Activated naive CD4-positive, alpha-beta T cell treated with anti-CD3 and anti-CD28 coated beads, Interleukin-2, amount 50 U/mL, for 72 hours (primary cell): ENCODE results near the gene XRCC3. TPM values are rescaled to one million over a fixed set of nuclear protein-coding genes. Genes with fewer than 3 reads are reported as not detected.

ENCODE experiments used
- ATAC-seq, 2 donors: fragments of 150-1000 bp; cut with Tn5 transposase; 2 replicates each; pipeline ENCODE4 v1.10.0; 2021; ENCODE audit warnings: mild to moderate bottlenecking in 2 of 2, moderate library complexity in 2 of 2
- DNase-seq, 2 donors: peaks; one replicate each; pipeline ENCODE4 v3.0.0; 2021 to 2022; ENCODE audit warnings: low spot score in 2 of 2
- H3K27ac Mint-ChIP-seq, 2 donors: one replicate each; pipeline ENCODE4 v1.8.0; 2022; ENCODE audit warnings: mild to moderate bottlenecking in 2 of 2, mixed read lengths in 2 of 2
- H3K36me3 Mint-ChIP-seq, 2 donors: one replicate each; pipeline ENCODE4 v1.8.0; 2022; ENCODE audit warnings: mixed read lengths in 2 of 2
- H3K9me3 Mint-ChIP-seq, 2 donors: one replicate each; pipeline ENCODE4 v1.8.0; 2022; ENCODE audit warnings: mixed read lengths in 2 of 2
- total RNA-seq, 2 donors: library from RNA; stranded (reverse); gene quantifications; one replicate each; pipeline ENCODE4 v1.2.3, GENCODE V29; 2022

The XRCC3 gene
- total RNA-seq, 2 donors from 2014 or later = 45.8 to 46.4 TPM

- no peak for DNase-seq
- Mint-ChIP-seq H3K27ac (peak overlapping the region; percentile 50 to 65), H3K36me3 (no peaks in the 10 kb centered on the region), H3K9me3 (no peaks in the 10 kb centered on the region)
- no peak for ATAC-seq
Measured at GRCh38 chr14:103704708-103705107, 10.5 kb downstream of the XRCC3 start.

DNA sequence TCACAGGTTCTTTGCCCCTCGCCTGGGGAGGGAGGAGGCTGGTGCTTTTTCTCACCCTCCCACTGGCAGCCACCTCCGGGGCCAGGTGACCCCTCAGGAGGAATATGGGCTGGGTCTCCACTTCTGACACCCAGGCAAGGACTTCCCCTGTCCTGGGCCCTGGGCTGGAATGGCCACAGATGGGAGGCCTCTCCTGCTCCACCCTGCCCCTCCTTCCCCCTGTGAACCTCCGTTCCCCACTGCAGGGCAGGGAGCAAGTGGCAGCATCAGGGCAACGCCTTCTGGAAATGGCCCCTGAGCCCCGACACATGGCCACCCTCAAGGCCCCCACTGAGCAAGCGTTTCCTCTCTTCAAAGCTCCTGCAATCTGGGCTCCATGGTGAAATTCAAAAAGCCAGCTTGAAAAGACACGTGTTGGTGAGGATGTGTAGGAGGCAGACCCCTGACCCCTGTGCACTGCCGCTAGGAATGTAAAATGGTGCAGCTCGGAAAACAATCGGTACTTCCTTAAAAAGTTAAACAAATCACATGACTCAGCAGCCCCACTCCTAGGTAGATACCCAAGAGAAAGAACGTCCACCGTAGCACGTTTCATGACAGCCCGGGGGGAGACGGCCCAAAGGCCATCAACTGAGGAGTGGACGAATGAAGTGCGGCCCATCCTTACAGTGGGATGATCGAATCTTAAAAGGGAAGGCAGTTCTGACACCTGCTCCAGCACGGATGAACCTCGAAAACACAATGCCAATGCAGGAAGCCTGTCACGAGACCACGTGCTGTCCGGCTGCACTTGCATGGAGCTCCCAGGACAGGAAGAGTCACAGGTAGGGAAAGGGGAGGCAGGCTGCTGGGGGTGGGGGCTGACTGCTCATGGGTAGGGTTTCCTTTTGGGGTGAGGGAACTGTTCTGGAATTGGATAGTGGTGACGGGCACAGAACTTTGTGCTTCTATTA, 11.5 kb downstream of the XRCC3 start:
- DNase-seq = no peak
- Mint-ChIP-seq H3K36me3 (no peaks in the 10 kb centered on the region), H3K9me3 (no peaks in the 10 kb centered on the region), H3K27ac (peak overlapping the region; percentile 64 to 73)
- ATAC-seq = no peak

GRCh38 chr14:103702497-103703432, 12.5 kb downstream of the XRCC3 start:
- Mint-ChIP-seq H3K36me3 (no peaks in the 10 kb centered on the region), H3K27ac (peak overlapping the region; percentile 64 to 73), H3K9me3 (no peaks in the 10 kb centered on the region)
- no peak for ATAC-seq
- no peak for DNase-seq

DNA sequence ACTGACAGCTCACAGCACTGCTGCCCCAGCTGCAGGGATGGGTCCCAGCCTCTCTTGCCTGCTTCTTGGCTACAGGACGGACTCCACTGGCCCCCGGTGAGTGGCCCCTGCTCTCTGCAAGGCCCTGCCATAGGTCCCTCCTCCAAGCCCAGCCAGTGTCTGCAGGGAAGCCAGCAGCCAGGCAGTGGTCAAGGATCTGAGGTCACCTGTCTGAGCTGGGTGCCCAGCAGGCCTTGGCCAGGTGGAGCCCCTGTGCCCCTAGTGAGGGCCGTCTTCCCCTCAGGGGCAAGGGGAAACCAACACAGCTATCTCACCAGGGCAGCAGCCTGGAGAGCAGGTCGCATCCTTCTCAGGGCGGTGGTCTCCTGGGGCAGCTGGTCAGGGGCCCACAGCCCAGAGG, 13.2 kb downstream of the XRCC3 start:
- ATAC-seq (no peak), DNase-seq (no peak)
- Mint-ChIP-seq H3K27ac (peak overlapping the region in 1 of 2 donors; percentile 64), H3K36me3 (no peaks in the 10 kb centered on the region), H3K9me3 (no peaks in the 10 kb centered on the region)

DNA sequence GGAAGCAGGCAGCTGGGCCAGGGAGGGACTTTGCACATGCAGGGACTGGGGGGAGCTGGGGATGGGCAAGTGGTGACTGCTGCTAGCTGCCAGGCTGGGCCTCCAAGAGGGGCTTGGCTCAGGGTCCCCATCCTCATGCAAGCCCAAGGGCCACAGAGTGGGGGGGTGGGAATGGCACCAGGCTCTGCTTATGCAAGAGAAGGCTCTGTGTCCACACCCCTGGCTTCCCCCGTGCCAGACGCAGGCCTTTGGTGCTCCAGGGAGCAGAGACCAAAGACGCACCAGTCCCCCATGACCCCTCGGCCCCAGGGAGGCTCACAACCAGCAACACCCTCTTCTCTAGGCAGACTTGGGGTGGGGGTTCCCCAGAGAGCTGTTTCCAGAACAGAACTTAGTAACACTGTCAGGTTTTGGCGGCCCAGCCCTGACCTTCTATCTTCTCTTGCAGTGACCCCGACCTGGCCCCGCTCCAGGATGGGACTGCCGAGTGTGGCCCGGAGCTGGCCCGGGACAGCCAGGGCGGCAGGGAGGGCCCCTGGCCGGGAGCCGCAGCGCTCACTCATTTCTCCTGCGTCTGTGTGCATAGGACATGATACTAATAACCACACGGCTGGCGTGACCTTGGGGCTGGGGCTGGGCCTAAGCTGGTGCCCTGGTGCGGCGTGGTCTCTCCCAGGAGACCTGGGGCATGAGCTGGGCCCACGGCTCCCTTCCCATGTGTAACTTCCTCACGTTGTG, 14.3 kb downstream of the XRCC3 start:
- Mint-ChIP-seq H3K27ac (peak overlapping the region in 1 of 2 donors; percentile 44), H3K9me3 (no peaks in the 10 kb centered on the region), H3K36me3 (no peaks in the 10 kb centered on the region)
- DNase-seq = no peak
- ATAC-seq = no peak

- ATAC-seq (no peak), DNase-seq (no peak)
- H3K9me3 Mint-ChIP-seq = no peaks in the 10 kb centered on the region
- H3K36me3 Mint-ChIP-seq = no peaks in the 10 kb centered on the region
- H3K27ac Mint-ChIP-seq = peak overlapping the region; percentile 71 to 94
Measured at GRCh38 chr14:103699901-103700752, 15.1 kb downstream of the XRCC3 start.

GRCh38 chr14:103699261-103699661, 16.0 kb downstream of the XRCC3 start:
- DNase-seq (no peak), ATAC-seq (no peak)
- peak overlapping the region; percentile 71 to 94 for H3K27ac Mint-ChIP-seq
- no peaks in the 10 kb centered on the region for H3K9me3 Mint-ChIP-seq
- no peaks in the 10 kb centered on the region for H3K36me3 Mint-ChIP-seq

DNA sequence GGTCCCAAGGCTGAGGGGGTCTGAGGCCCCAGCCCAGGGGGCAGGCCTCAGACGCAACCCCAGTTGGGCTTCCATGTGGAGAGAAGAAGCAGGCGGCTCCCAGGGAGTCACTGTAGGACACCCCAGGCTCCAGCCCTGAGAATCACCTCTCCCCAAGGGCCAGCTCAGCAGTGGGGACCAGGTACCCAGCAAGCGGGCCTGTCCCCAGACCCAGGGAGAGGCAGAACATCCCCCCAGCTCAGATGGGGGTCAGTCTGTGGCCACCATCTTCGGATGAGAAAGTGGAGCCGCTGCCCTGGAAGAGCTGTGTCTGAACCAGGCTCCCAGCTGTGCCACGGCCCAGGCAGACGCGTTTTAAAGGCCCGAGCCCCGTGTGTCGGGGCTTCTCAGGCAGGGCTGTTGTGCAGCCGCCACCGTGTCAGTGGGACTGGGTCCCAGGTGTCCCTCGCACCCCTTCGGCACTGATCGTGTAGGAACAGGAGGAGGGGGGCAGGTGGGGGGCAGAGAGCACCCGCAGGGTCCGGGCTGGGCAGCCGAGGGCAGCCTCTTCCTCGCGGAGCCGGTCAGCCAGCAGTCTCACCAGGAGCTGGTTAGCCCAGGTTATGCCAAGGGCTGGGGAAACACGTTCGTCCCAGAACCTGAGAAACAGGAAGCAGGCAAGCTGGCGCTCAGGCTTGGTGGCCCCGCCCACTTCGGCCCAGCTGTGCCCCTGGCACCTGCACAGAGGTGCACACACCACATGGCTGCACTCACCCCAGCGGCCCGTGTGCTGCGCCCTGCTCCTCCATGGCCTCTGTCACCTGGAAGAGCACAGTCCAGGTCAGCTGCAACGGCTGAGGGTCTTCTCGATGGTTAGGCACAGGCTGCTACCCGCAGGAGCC, 16.6 kb downstream of the XRCC3 start:
- DNase-seq (no peak), ATAC-seq (no peak)
- no peaks in the 10 kb centered on the region for H3K36me3 Mint-ChIP-seq
- no peaks in the 10 kb centered on the region for H3K9me3 Mint-ChIP-seq
- peak overlapping the region in 1 of 2 donors; percentile 71 for H3K27ac Mint-ChIP-seq

DNA sequence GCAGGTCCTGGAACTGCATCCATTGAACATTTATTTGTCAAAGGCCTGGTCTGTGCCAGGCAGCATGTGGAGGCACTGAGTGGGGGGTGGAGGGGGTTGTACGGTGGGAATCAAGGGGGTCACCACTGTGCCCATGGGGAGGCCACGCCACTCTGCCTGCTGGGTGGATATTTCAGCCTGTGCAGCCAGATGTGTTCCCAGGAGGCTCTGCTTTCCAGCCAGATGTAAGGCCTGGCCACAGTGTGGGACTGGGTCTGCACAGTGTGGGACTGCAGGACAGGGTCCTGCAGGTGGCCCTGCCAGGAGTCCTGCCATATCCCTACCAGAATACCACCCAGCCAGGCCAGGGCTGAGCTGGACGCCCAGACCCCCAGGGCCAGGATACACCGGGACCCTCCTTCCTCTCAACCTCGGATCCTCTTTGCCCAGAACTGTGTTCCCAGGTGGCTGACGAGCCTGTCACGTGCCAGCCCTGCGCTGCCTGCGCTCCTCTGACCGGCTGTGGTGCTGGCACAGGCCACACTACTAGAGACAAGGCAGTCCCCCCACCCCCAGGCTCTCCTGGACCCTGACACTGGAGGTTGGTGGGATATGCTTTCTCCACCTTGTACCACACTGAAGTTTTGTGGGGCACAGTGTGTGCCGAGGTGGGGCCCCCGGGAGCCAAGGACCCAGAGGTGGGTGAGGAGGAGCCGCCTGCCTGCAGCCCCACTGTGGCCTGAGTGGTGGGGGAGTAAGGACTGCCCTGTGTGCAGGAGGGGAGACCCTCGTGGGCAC, 17.5 kb downstream of the XRCC3 start:
- no peaks in the 10 kb centered on the region for H3K9me3 Mint-ChIP-seq
- DNase-seq (no peak), ATAC-seq (peak; percentile 6 to 11)
- H3K27ac Mint-ChIP-seq = peak overlapping the region; percentile 45 to 74
- H3K36me3 Mint-ChIP-seq = no peaks in the 10 kb centered on the region

GRCh38 chr14:103697206-103697602, 18.0 kb downstream of the XRCC3 start:
- no peaks in the 10 kb centered on the region for H3K36me3 Mint-ChIP-seq
- ATAC-seq (no peak), DNase-seq (no peak)
- H3K27ac Mint-ChIP-seq = peak overlapping the region; percentile 45 to 74
- H3K9me3 Mint-ChIP-seq = no peaks in the 10 kb centered on the region

DNA sequence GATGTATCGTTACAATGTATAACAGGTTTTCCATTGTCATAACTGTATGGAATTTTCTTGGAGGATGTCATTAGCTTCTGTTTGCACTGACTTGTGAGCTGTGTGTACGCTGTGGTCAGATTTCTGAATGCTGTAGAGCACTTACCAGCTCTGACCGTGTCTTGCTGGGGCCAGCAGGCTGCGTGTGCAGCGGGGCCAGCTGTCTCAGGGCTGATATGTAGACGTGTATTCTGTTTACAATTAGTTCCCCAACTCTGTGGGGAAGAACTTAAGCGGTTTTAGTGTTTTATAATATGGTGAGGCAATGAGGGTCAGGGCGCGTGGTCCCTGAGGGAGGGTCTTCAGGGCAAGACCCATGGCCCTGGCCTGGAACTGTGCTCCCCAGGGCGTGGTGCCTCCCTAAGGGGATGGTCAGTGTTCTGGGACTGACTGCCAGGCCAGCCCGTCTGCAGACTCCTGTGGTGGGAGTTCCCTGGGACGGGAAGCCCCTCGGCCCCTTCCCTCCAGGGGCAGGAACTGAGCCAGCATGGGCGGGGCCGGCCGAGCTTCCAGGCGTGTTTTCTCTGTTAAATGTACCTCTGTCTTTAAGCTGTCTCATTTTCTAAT, 18.7 kb downstream of the XRCC3 start:
- no peak for ATAC-seq
- H3K36me3 Mint-ChIP-seq = no peaks in the 10 kb centered on the region
- DNase-seq = no peak
- H3K27ac Mint-ChIP-seq = peak overlapping the region; percentile 55 to 68
- no peaks in the 10 kb centered on the region for H3K9me3 Mint-ChIP-seq

- DNase-seq (no peak), ATAC-seq (no peak)
- Mint-ChIP-seq H3K9me3 (no peaks in the 10 kb centered on the region), H3K27ac (peak overlapping the region; percentile 68 to 81), H3K36me3 (no peaks in the 10 kb centered on the region)
Measured at GRCh38 chr14:103696070-103696402, 19.2 kb downstream of the XRCC3 start.

GRCh38 chr14:103695296-103696069, 19.8 kb downstream of the XRCC3 start:
- no peaks in the 10 kb centered on the region for H3K9me3 Mint-ChIP-seq
- ATAC-seq (no peak), DNase-seq (no peak)
- no peak overlapping the region for H3K27ac Mint-ChIP-seq
- H3K36me3 Mint-ChIP-seq = no peaks in the 10 kb centered on the region
